Stimulated activated naive CD8-positive, alpha-beta T cell treated with anti-CD3 and anti-CD28 coated beads, Interleukin-15, amount 100 ng/mL, for 72 hours (primary cell): ENCODE data around the gene TSPAN15.

Source experiments
- ATAC-seq: fragments of 150-1000 bp; cut with Tn5 transposase; 2 replicates; pipeline ENCODE4 v1.10.0; 2021; ENCODE audit warnings: mild to moderate bottlenecking, moderate library complexity
- DNase-seq, 2 donors: peaks; one replicate each; pipeline ENCODE4 v3.0.0; 2021 to 2022
- H3K27ac Mint-ChIP-seq, 2 donors: one replicate each; pipeline ENCODE4 v1.8.0; 2022; ENCODE audit warnings: mild to moderate bottlenecking in 2 of 2, mixed read lengths in 2 of 2, moderate library complexity in 2 of 2
- H3K27me3 Mint-ChIP-seq: one replicate; pipeline ENCODE4 v1.8.0; 2022; ENCODE audit warnings: mixed read lengths
- H3K4me1 Mint-ChIP-seq: one replicate; pipeline ENCODE4 v1.8.0; 2022; ENCODE audit warnings: mild to moderate bottlenecking, mixed read lengths
- H3K4me3 Mint-ChIP-seq, 2 donors: one replicate each; pipeline ENCODE4 v1.8.0; 2022; ENCODE audit warnings: mild to moderate bottlenecking in 2 of 2, mixed read lengths in 2 of 2, moderate library complexity in 1 of 2
- H3K9me3 Mint-ChIP-seq, 2 donors: one replicate each; pipeline ENCODE4 v1.8.0; 2022; ENCODE audit warnings: mixed read lengths in 2 of 2

TSPAN15 gene

GRCh38 chr10:69549959-69550358 lies 98.7 kb downstream of the TSPAN15 start:
- ATAC-seq, result no peak
- H3K4me1 Mint-ChIP-seq, result no peaks in the 10 kb centered on the region
- H3K27ac Mint-ChIP-seq, result no peak overlapping the region
- H3K27me3 Mint-ChIP-seq, result peaks cover 19% of the 10 kb centered on the region
- no peak for DNase-seq
- H3K9me3 Mint-ChIP-seq, result peaks cover 22 to 42% of the 10 kb centered on the region in 2 donors
- no peak overlapping the region for H3K4me3 Mint-ChIP-seq

GRCh38 chr10:69552268-69552667 lies 101.0 kb downstream of the TSPAN15 start:
- H3K27me3 Mint-ChIP-seq, result peaks cover 19% of the 10 kb centered on the region
- no peaks in the 10 kb centered on the region for H3K4me1 Mint-ChIP-seq
- peaks cover 20 to 39% of the 10 kb centered on the region in 2 donors for H3K9me3 Mint-ChIP-seq
- DNase-seq (no peak), ATAC-seq (no peak)
- no peak overlapping the region for H3K4me3 Mint-ChIP-seq
- H3K27ac Mint-ChIP-seq, result no peak overlapping the region

GRCh38 chr10:69553328-69553727 lies 102.1 kb downstream of the TSPAN15 start:
- H3K4me3 Mint-ChIP-seq, result no peak overlapping the region
- H3K4me1 Mint-ChIP-seq, result peaks cover 5% of the 10 kb centered on the region
- peaks cover 17 to 29% of the 10 kb centered on the region in 2 donors for H3K9me3 Mint-ChIP-seq
- ATAC-seq, result no peak
- DNase-seq, result no peak
- no peak overlapping the region for H3K27ac Mint-ChIP-seq
- H3K27me3 Mint-ChIP-seq, result peaks cover 19% of the 10 kb centered on the region

- H3K4me1 Mint-ChIP-seq, result peaks cover 13% of the 10 kb centered on the region
- ATAC-seq (no peak), DNase-seq (no peak)
- peaks cover 19% of the 10 kb centered on the region for H3K27me3 Mint-ChIP-seq
- peaks cover 10 to 18% of the 10 kb centered on the region in 2 donors for H3K9me3 Mint-ChIP-seq
- H3K27ac Mint-ChIP-seq, result no peak overlapping the region
- no peak overlapping the region for H3K4me3 Mint-ChIP-seq
Observed at GRCh38 chr10:69554611-69555010, 103.3 kb downstream of the TSPAN15 start.
